HG02970 (cell line): ENCODE measurements around the gene R3HDM4.
"Not testable (repeated sequence)": the region's sequence is repeated elsewhere in the genome, so short reads cannot be mapped to it uniquely, and the experiment has no call there.

Source experiments
- ATAC-seq: cut with Tn5 transposase; IDR thresholded peaks from one replicate; pipeline ENCODE4 v1.9.1; 2021; ENCODE audit warnings: mild to moderate bottlenecking, moderate library complexity, moderate number of reproducible peaks; ENCODE audit not compliant: unreplicated experiment, low FRiP score

R3HDM4 gene

DNA sequence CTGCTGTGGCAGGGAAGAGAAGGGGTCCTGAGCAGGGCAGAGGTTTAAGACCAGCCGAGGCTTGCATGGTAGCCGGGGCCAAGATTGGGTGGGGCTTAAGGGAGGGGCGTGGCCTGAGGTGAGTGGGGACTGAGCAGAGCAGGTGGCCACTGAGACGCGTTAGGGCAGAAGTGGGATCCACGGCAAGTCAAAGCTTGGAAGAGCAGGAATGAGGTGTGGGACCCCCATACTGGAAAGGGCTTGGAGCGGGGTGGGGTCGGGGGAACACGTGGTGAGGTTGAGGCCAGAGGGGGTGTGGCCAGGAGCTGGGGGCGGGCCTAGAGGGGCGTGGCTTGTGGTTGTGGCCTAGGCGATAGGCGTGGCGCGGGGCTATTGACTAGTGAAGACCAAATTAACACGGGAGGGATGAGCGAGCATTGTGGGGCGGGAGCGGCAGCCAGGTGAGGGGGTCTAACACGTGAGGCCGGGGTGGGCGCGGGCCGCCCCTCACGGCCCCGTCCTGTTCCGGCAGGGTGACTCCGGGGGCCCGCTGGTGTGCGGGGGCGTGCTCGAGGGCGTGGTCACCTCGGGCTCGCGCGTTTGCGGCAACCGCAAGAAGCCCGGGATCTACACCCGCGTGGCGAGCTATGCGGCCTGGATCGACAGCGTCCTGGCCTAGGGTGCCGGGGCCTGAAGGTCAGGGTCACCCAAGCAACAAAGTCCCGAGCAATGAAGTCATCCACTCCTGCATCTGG is 50.3 kb downstream of the R3HDM4 start:
- ATAC-seq, result no peak

DNA sequence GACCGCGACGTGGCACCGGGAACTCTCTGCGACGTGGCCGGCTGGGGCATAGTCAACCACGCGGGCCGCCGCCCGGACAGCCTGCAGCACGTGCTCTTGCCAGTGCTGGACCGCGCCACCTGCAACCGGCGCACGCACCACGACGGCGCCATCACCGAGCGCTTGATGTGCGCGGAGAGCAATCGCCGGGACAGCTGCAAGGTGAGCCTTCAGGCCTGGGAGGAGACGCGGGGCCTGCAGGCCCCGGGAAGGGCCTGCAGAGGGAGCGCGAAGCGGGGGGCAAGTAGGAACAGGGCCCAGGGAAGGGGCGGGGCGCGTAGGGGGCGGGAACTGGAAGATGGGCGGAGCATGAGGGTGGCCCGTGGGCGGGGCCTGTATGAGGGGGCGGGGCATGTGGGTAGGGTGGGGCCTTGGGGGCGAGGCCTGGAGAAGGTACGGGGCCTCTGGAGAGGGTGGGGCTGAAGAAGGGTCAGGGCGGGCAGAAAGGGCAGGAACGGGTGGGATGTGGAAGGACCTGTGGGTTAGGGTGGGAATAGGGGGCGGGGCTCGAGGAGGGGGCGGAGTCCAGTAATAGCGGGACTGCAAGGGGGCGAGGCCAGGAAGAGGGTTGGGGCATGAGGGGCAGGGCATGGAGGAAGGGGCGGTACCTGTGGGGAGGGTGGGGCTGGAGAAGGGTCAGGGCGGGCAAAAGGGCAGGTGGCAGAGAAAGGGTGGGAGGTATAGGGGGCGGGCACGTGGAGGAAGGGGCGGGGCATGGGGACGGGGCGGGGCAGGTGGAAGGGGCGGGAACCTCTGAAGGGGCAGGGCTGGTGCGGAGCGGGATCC is 51.1 kb downstream of the R3HDM4 start:
- no peak for ATAC-seq

DNA sequence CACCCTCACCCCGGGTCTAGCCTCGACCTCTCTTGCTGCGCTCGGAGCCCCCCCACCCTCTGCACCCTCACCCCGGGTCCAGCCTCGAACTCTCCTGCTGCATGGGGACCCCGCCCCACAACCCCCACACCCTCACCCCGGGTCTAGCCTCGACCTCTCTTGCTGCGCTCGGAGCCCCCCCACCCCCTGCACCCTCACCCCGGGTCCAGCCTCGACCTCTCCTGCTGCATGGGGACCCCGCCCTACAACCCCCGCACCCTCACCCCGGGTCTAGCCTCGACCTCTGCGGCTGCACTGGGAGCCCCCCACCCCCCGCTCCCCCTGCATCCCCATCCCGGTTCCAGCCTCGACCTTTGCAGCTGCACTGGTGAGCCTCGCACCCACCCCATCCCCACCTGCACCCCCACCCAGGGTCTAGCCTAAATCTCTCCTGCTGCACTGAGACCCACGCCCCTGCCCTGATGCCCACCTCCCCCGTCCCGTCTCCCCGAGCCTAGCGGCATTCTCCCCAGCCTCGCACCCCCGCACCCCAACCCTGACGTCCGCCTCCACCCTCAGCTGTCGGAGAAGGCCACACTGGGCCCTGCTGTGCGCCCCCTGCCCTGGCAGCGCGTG is 51.8 kb downstream of the R3HDM4 start:
- ATAC-seq, result no peak

DNA sequence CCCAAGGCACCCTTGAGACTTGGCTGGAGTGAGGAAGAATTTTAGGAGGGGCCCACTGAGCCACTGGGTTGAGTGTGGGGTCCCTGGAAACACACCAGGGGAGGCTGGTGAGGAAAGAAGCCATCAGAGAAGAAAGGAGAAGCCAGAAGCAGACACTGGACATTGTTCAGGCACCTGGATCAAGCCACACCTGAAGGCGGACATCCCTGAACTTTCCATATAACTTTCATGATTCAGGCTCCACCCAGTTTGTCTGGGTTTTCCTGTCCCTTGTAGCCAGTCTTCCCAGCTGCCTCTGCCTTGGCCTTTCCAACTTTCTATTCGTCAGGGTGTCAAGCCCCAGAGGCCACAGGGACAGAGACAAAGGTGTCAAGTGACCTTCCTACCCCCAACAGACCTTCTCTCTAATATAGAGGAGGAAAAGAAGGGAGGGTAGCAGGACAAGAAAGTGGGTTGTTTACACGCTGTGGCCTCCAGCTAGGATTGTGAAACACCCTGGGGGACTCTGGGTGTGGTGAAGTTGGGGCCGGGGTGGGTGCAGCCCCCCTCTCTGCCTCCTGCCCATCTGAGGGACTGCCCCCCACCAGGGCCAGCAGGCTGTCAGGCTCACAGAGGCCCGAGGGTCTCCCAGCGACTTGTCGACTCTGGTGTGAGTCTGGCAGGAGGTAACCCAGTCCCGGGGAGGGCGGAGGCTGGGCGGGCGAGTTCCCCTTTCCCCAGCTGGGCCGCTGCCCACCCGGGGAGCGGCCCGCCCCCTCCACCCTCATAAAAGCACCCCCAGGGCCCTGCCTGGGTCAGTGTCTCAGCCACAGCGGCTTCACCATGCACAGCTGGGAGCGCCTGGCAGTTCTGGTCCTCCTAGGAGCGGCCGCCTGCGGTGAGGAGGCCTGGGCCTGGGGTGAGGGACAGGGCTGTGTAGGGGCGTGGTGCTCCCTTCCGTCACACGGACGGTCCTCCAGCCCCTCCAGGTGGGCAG is 53.9 kb downstream of the R3HDM4 start, which contains the start of gene CFD:
TSS of gene CFD (plus strand) at position 797 of the 976 bp plus-strand sequence. CDS start at position 823, 26 bp downstream.
- ATAC-seq, result no peak

DNA sequence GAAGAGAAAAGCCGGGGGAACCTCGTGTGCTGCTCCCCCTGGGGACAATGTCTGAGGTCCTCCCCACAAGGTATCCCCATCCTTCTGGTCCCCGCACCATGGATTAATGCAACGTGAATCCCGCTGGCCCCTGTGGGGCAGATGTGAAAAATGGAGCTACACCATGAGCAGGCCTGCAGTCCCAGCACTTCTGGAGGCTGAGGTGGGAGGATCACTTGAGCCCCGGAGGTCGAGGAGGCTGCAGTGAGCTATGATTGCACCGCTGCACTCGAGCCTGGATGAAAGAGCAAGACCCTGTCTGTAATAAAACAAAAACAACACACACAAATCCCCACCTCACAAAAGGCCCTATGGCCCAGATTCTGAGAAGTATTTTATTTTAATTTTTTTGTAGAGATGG is 54.7 kb downstream of the R3HDM4 start:
- ATAC-seq, result no peak

DNA sequence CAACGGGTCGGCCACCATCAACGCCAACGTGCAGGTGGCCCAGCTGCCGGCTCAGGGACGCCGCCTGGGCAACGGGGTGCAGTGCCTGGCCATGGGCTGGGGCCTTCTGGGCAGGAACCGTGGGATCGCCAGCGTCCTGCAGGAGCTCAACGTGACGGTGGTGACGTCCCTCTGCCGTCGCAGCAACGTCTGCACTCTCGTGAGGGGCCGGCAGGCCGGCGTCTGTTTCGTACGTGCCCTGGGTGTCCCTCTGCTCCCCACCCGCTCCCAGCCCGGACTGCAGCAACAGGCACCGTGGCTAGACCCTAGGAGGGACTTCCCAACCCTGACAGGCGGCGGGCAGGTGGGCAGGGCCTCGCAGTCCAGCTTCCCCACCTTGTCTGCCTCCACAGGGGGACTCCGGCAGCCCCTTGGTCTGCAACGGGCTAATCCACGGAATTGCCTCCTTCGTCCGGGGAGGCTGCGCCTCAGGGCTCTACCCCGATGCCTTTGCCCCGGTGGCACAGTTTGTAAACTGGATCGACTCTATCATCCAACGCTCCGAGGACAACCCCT is 57.4 kb downstream of the R3HDM4 start:
- no peak for ATAC-seq

DNA sequence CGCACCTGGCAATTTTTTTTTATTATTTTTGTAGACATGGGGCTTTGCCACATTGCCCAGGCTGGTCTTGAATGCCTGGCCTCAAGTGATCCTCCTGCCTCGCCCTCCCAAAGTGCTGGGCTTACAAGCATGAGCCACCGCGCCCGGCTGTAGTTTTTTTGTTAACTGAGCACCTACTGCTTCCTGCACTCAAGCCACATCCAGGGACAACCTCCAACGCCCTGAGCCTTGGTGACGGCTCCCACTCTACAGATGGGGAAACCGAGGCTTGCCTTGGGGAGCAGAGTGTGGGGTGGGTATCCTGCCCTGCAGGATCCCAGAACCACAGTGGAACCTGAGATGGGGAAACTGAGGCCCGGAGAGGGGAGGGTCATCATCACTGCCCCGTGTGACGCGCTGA is 57.9 kb downstream of the R3HDM4 start:
- ATAC-seq, result no peak

DNA sequence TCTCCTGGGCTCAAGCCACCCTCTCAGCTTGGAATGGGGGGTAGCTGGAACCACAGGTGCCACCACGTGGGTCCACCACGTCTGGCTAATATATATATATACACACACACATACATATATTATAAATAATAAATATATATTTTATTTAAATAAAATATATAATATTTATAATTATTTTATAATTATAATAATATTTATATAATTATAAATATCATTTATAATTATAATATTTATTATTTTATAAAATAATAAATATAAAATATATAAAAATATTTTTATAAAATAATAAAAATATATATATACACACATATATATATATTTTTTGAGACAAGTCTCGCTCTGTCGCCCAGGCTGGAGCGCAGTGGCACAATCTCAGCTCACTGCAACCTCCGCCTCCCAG is 58.5 kb downstream of the R3HDM4 start:
- no peak for ATAC-seq

DNA sequence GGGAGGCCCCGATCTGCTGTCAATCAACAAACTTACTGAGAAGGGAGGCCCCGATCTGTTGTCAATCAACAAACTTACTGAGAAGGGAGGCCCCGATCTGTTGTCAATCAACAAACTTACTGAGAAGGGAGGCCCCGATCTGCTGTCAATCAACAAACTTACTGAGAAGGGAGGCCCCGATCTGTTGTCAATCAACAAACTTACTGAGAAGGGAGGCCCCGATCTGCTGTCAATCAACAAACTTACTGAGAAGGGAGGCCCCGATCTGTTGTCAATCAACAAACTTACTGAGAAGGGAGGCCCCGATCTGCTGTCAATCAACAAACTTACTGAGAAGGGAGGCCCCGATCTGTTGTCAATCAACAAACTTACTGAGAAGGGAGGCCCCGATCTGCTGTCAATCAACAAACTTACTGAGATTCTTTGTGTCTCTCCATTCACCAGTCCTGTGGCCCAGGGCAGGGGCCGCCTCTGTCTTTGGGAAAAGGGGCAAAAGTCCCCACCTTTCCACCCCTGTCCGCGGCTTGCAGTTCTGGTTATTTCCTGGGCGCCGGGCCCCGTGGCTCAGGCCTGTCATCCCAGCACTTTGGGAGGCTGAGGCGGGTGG is 59.3 kb downstream of the R3HDM4 start:
- ATAC-seq, result not testable (repeated sequence)

DNA sequence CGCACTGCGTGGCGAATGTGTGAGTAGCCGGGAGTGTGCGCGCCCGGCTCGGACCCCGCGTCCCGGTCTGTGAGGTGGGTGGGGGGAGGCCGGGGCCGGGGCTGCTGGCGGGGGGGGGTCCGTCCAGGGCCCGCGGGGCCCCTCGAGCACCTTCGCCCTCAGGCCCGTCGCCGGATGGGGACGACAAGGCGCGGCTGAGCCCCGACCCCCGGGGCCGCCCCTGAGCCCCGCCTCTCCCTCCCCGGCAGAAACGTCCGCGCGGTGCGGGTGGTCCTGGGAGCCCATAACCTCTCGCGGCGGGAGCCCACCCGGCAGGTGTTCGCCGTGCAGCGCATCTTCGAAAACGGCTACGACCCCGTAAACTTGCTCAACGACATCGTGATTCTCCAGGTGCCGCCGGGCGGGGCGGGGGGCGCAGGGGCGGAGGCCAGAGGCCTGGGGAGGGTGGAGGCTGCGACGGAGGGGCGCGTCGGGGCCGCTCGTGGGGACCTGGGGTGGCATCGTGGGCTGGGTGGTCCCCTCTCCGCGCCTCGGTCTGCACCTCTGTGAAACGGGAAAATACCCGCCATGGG is 59.9 kb downstream of the R3HDM4 start:
- ATAC-seq, result no peak

DNA sequence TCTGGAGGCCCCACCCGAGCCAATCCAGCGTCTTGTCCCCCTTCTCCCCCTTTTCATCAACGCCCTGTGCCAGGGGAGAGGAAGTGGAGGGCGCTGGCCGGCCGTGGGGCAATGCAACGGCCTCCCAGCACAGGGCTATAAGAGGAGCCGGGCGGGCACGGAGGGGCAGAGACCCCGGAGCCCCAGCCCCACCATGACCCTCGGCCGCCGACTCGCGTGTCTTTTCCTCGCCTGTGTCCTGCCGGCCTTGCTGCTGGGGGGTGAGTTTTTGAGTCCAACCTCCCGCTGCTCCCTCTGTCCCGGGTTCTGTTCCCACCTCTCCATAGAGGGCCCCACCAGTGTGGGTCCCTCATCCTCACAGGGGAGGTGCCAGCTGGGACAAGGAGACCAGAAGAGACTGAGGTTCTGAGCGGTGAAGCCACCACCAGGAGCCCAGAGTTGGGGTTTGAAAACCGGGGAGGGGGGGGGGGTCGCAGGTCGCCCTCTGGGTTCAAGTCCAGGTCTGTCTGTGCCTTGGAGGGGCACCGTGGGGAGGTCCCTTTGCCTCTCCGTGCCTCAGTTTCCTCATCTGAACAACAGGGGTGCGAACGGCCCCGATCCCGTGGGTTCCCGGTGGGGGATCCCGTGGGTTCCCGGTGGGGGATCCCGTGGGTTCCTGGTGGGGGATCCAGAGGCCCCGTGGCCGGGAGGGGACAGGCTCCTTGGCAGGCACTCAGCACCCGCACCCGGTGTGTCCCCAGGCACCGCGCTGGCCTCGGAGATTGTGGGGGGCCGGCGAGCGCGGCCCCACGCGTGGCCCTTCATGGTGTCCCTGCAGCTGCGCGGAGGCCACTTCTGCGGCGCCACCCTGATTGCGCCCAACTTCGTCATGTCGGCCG is 60.6 kb downstream of the R3HDM4 start, which contains the start of gene ELANE:
TSS of gene ELANE (plus strand) at position 168 of the 878 bp plus-strand sequence. CDS start at position 194, 26 bp downstream.
- no peak for ATAC-seq

DNA sequence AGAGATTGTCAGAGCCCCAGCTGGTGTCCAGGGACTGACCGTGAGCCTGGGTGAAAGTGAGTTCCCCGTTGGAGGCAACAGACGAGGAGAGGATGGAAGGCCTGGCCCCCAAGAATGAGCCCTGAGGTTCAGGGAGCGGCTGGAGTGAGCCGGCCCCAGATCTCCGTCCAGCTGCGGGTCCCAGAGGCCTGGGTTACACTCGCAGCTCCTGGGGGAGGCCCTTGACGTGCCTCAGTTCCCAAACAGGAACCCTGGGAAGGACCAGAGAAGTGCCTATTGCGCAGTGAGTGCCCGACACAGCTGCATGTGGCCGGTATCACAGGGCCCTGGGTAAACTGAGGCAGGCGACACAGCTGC is 62.1 kb downstream of the R3HDM4 start:
- ATAC-seq, result no peak

DNA sequence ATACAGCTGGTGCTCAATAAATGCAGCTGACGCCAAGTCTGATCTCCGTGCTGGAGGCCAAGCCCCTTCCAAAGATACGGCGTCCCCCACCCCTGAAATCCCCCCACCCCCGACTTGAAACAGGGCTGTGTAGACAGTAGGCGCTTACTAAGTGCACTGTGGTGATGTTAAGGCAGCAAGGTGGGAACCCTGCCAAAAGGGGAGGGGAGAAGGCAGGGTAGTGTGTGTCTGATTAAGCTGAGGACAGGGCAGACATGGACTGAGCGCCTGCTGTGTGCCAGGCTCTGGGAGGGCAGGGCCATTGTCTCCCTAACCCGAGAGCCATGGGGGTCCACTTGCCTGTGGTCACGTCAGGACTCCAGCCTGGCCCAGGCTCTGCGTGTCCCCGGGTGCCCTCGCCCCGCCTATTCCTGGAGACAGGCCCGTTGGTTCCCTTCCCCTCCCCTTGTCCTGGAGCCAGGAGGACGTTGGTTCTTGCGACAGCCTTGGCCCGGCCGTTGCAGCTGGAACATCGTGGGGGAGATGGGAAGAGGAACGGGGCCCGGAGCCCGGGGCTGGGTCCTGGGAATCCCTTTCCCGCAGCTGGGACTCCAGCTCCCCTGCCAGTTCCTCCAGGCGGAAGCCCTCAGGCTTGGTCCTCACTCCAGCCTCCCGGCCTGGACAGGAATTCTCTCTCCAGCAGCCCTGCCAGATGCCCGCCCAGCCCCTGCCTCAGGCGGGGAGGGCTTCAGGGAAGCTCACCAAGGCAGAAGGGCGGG is 62.6 kb downstream of the R3HDM4 start:
- no peak for ATAC-seq

DNA sequence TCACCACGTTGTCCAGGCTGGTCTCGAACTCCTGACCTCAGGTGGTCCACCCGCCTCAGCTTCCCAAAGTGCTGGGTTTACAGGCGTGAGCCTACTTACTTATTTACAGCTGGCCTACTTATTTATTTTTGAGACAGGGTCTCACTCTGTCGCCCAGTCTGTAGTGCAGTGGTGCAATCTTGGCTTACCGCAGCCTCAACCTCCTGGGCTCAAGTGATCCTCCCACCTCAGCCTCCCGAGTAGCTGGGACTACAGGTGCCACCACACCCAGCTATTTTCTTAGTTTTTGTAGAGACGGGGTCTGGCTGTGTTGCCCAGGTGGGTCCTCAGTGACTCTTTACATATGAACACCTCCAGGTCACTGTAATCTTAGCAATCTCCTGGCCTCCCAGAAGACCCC is 63.8 kb downstream of the R3HDM4 start:
- not testable (repeated sequence) for ATAC-seq

DNA sequence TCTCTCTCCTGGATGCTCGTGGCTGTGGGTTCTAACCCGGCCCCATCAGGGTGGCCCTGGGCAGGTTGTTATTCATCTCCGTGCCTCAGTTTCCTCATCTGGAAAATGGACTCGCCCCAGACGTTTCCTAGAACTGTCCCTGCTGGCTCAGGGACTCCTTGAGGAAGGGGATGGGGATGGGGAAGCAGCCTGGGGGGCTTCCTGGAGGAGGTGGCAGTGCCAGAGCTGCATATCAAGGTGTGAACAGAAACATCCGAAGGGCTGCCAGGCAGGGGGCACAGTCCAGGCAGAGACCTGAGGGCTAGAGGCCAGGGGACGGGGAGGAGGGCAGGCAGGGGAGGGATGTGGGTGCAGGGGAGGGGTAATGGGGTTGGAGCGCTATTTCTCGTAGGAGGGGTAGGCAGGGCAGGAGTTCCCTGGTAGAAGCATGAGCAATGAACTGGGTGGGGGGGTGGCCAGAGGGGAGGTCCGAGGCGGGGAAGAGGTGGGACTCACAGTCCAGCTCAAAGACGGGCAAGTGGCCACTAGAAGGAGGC is 64.6 kb downstream of the R3HDM4 start:
- ATAC-seq, result no peak
